ENCODE measurements around the gene CSPG5. TPM values are rescaled to one million over a fixed set of nuclear protein-coding genes. Genes with fewer than 3 reads are reported as not detected.
A peak's percentile ranks its signal among the peaks of the same experiment; 100 is the strongest.

Gene CSPG5
- total RNA-seq, 3 donors from 2014 or later: 0.44 to 0.98 (median 0.96) TPM

DNA sequence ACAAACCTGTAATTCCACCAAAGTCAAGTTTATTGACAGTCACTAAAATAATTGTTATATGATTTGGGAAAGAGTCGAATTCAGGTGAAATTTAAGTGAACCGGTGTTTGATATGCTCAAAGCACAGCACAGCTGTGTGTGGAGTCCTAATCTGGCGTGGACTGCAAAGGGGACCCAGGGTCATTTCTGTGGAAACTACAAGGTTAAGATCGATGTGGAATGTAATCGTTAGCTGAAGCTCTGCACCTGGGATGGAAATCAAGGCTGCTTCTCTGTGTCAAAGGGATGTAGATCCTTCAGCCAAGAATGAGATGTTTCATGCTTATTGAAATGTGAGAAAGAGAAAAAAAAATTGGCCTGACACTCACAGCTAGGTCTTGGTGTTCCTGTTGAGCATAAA lies 63.6 kb downstream of the CSPG5 start:
- Histone ChIP-seq H3K9me3 (no peaks in the 10 kb centered on the region), H3K27ac (no peak overlapping the region), H3K4me1 (no peaks in the 10 kb centered on the region), H3K4me3 (no peak overlapping the region), H3K36me3 (no peaks in the 10 kb centered on the region), H3K27me3 (no peaks in the 10 kb centered on the region)
- no peak for TF ChIP-seq POLR2AphosphoS5 (IDR thresholded peaks at IDR 0.05)
- no peak for TF ChIP-seq POLR2A (IDR thresholded peaks at IDR 0.05)
- TF ChIP-seq, protein P1, sequence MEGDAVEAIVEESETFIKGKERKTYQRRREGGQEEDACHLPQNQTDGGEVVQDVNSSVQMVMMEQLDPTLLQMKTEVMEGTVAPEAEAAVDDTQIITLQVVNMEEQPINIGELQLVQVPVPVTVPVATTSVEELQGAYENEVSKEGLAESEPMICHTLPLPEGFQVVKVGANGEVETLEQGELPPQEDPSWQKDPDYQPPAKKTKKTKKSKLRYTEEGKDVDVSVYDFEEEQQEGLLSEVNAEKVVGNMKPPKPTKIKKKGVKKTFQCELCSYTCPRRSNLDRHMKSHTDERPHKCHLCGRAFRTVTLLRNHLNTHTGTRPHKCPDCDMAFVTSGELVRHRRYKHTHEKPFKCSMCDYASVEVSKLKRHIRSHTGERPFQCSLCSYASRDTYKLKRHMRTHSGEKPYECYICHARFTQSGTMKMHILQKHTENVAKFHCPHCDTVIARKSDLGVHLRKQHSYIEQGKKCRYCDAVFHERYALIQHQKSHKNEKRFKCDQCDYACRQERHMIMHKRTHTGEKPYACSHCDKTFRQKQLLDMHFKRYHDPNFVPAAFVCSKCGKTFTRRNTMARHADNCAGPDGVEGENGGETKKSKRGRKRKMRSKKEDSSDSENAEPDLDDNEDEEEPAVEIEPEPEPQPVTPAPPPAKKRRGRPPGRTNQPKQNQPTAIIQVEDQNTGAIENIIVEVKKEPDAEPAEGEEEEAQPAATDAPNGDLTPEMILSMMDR (IDR thresholded peaks at IDR 0.05): no peak
- DNase-seq (ENCODE audit: low spot score in 2 of 2): no peak
- intact Hi-C loops (cut with DNase I; ENCODE audit: low total_unique reads): no loop called here

DNA sequence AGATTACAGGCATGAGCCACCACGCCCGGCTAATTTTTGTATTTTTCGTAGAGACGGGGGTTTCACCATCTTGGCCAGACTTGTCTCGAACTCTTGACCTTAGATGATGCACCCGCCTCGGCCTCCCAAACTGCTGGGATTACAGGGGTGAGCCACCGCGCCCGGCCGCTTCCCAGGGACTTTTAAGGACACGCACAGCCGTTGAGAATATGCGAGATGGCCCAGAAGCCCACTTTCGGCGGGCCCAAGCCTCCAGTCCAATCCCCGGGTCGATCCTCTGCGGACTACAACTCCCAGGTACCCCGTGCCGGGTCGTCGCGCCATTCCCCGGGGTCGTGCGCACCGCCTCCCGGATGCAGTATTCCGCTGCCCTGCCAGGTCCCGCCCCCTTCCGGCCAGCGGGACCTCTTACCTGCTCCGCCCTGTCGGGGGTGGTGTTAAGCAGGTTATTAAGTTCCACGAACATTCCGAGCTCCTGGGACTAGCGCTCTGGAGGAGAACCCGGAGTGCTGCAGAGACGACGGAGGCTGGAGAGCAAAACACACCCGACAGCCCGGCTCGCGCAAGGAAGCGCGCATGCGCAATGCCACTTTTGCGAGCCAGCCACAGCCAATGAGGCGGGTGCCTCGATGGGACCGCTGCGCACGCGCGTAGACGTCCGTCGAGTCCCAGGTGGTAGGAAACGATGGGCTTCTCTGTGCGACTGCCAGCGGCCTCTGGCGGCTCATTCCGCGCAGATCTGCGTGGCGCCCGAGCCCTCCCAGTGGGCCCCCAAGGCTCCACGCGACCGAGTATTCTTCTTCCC lies 65.3 kb downstream of the CSPG5 start, which contains the start of gene ELP6:
TSS of gene ELP6 (minus strand) at position 588 of the 805 bp plus-strand sequence. CDS start at position 466, 122 bp downstream.
- no peaks in the 10 kb centered on the region for H3K4me1 ChIP-seq
- peak within 1 kb of the TSS; percentile 89 to 91 for H3K27ac ChIP-seq

DNA sequence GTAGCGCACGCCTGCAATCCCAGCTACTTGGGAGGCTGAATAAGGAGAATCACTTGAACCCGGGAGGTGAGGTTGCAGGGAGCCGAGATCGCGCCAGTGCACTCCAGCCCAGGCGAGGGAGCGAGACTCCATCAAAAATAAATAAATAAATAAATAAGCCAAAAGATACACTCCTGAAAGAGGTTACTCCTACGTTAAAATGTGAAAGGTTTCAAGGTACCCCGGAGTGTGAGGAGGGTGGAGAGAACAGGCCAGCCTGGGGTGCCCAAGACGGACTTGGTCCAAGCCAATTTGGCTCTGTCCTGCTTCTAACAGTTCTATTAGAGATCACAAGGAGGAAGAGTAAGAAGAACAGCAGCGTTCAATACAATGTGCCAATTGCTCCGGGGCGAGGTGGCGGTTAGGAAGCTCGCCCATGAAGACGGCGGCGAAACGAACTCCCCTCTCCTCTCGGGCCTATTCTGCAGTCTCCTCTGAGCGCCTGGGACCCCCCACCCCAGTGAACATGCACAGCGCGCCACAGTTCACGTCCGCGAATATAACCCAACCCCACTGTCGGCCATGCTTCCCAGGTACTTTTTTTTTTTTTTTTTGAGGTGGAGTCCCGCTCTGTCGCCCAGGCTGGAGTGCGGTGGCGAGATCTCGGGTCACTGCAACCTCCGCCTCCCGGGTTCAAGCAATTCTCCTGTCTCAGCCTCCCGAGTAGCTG lies 66.1 kb downstream of the CSPG5 start:
- intact Hi-C loops (cut with DNase I; ENCODE audit: low total_unique reads): no loop called here
- Histone ChIP-seq H3K27ac (peak overlapping the region; percentile 89 to 91), H3K9me3 (no peaks in the 10 kb centered on the region)

More for the DNA sequence above, 65.3 kb downstream of the CSPG5 start, which contains the start of gene ELP6:
- Histone ChIP-seq H3K9me3 (no peaks in the 10 kb centered on the region), H3K27me3 (no peaks in the 10 kb centered on the region), H3K4me3 (peak within 1 kb of the TSS; percentile 63 to 74 (median 73)), H3K36me3 (no peaks in the 10 kb centered on the region)
- peak; percentile 96 to 97 for DNase-seq (ENCODE audit: low spot score in 2 of 2)
- intact Hi-C loops (cut with DNase I; ENCODE audit: low total_unique reads): no loop called here
- peak; percentile 16 for TF ChIP-seq POLR2A (IDR thresholded peaks at IDR 0.05)
- TF ChIP-seq POLR2AphosphoS5 (IDR thresholded peaks at IDR 0.05): peak; percentile 73 to 90 (median 79)
- TF ChIP-seq, protein P1 (IDR thresholded peaks at IDR 0.05): peak; percentile 30 to 49 (median 34)

More for the DNA sequence above, 66.1 kb downstream of the CSPG5 start:
- H3K4me1 ChIP-seq: no peaks in the 10 kb centered on the region
- no peaks in the 10 kb centered on the region for H3K27me3 ChIP-seq
- H3K36me3 ChIP-seq: no peaks in the 10 kb centered on the region
- peak overlapping the region; percentile 63 to 74 (median 73) for H3K4me3 ChIP-seq
- peak in 1 of 2 donors; percentile 36 for DNase-seq (ENCODE audit: low spot score in 2 of 2)
- TF ChIP-seq POLR2A (IDR thresholded peaks at IDR 0.05) (no peak), POLR2AphosphoS5 (IDR thresholded peaks at IDR 0.05) (no peak)
- TF ChIP-seq, protein P1 (IDR thresholded peaks at IDR 0.05): no peak

Other genes with a start within 250 kb of the CSPG5 start
- gene PTPN23, start 197.8 kb downstream of the CSPG5 start, total RNA-seq: 10 to 100 TPM; 14.3 to 23.3 (median 18.4) TPM
- 10 to 100 TPM; 54.7 to 78.0 (median 72.7) TPM for gene SCAP, start 102.9 kb downstream of the CSPG5 start, total RNA-seq
- 10 to 100 TPM; 21.8 to 28.5 (median 22.3) TPM for gene ELP6, start 65.2 kb downstream of the CSPG5 start, total RNA-seq
- gene SMARCC1, start 203.0 kb upstream of the CSPG5 start, total RNA-seq: 10 to 100 TPM; 27.4 to 63.2 (median 61.9) TPM
- gene DHX30, start 224.3 kb upstream of the CSPG5 start, total RNA-seq: 10 to 100 TPM; 46.4 to 72.4 (median 68.1) TPM